NCI-H1092 (cell line): Measurements from ENCODE around the gene SAMMSON.

Source experiments
- DNase-seq: peaks from one replicate; lab custom pipeline; 2025; lab: John Stamatoyannopoulos, UW

The SAMMSON gene

GRCh38 chr3:70011582-70011981 lies 12.0 kb downstream of the SAMMSON start:
- DNase-seq: no peak

- no peak for DNase-seq
Observed at GRCh38 chr3:70020906-70021660, 21.6 kb downstream of the SAMMSON start.

GRCh38 chr3:70028361-70028760 lies 28.8 kb downstream of the SAMMSON start:
- DNase-seq: no peak

GRCh38 chr3:70038693-70039092 lies 39.2 kb downstream of the SAMMSON start:
- DNase-seq: no peak

GRCh38 chr3:70040386-70040785 lies 40.9 kb downstream of the SAMMSON start:
- no peak for DNase-seq

- DNase-seq: no peak
Observed at GRCh38 chr3:70042641-70043040, 43.1 kb downstream of the SAMMSON start.

GRCh38 chr3:70049761-70050160 lies 50.2 kb downstream of the SAMMSON start:
- no peak for DNase-seq

- DNase-seq: no peak
Observed at GRCh38 chr3:70053293-70053692, 53.8 kb downstream of the SAMMSON start.

GRCh38 chr3:70056081-70056480 lies 56.5 kb downstream of the SAMMSON start:
- no peak for DNase-seq

GRCh38 chr3:70057426-70057825 lies 57.9 kb downstream of the SAMMSON start:
- DNase-seq: no peak

GRCh38 chr3:70061096-70061495 lies 61.6 kb downstream of the SAMMSON start:
- no peak for DNase-seq

- no peak for DNase-seq
Observed at GRCh38 chr3:70064194-70064779, 64.8 kb downstream of the SAMMSON start.

- no peak for DNase-seq
Observed at GRCh38 chr3:70065696-70066253, 66.2 kb downstream of the SAMMSON start.

- DNase-seq: no peak
Observed at GRCh38 chr3:70067860-70068521, 68.5 kb downstream of the SAMMSON start.

- no peak for DNase-seq
Observed at GRCh38 chr3:70069557-70069956, 70.0 kb downstream of the SAMMSON start.

GRCh38 chr3:70071138-70071537 lies 71.6 kb downstream of the SAMMSON start:
- no peak for DNase-seq

GRCh38 chr3:70072180-70072579 lies 72.6 kb downstream of the SAMMSON start:
- DNase-seq: no peak

- DNase-seq: no peak
Observed at GRCh38 chr3:70072754-70073153, 73.2 kb downstream of the SAMMSON start.

GRCh38 chr3:70075101-70075500 lies 75.6 kb downstream of the SAMMSON start:
- no peak for DNase-seq

- no peak for DNase-seq
Observed at GRCh38 chr3:70076396-70076795, 76.9 kb downstream of the SAMMSON start.

- DNase-seq: no peak
Observed at GRCh38 chr3:70078778-70079177, 79.2 kb downstream of the SAMMSON start.

- DNase-seq: no peak
Observed at GRCh38 chr3:70085613-70086012, 86.1 kb downstream of the SAMMSON start.

- no peak for DNase-seq
Observed at GRCh38 chr3:70086336-70086735, 86.8 kb downstream of the SAMMSON start.
